Fibroblast of peridontal ligament (primary cell): ENCODE measurements around the gene CKAP4.

Experiments used
- DNase-seq: peaks from one replicate; pipeline ENCODE4 v3.0.0-alpha.2; 2010; ENCODE audit errors: extremely low read depth

Gene CKAP4

DNA sequence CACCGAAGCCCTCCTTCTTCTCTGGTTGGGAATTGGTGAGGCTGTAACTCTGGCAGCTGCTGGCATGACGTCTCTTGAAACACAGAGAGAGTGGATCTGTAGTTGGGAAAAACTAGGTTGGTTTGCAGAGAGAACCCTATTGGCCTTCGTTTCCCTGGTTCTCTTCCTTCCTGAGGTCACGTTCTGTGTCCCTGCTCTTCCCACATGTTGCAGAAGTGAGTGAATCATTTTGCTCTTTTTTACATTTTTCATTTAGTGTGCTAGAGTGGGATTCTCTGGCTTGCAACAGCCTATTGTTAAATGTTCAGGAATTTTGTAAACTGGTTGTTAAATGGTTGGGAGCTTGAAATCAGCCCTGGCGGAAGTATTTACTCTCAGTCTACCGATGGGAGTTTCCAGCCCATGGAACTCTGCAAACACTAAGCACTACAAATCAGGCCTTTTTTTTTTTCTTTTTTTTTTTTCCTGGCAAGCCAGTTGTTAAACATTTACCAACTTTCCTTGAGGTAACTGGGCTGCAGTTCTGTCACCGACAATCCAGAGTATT is 26.8 kb upstream of the CKAP4 start:
- DNase-seq = no peak

GRCh38 chr12:106274012-106274411 is 26.2 kb upstream of the CKAP4 start:
- no peak for DNase-seq

DNA sequence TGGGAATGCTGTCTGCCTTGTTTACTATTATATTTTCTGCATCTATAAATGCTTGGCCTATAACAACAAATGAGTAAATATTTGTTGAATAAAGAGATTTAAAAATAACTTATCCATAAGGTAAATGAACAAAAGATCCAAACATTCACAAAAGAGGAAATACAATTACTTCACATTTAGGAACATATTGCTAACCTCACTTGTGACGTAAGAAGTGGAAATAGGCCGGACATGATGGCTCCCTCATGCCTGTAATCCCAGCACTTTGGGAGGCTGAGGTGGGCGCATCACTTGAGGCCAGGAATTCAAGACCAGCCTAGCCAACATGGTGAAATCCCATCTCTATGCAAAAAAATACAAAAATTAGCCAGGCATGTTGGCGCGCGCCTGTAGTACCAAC is 25.7 kb upstream of the CKAP4 start:
- DNase-seq = no peak

GRCh38 chr12:106271575-106272505 is 24.0 kb upstream of the CKAP4 start:
- DNase-seq = no peak

DNA sequence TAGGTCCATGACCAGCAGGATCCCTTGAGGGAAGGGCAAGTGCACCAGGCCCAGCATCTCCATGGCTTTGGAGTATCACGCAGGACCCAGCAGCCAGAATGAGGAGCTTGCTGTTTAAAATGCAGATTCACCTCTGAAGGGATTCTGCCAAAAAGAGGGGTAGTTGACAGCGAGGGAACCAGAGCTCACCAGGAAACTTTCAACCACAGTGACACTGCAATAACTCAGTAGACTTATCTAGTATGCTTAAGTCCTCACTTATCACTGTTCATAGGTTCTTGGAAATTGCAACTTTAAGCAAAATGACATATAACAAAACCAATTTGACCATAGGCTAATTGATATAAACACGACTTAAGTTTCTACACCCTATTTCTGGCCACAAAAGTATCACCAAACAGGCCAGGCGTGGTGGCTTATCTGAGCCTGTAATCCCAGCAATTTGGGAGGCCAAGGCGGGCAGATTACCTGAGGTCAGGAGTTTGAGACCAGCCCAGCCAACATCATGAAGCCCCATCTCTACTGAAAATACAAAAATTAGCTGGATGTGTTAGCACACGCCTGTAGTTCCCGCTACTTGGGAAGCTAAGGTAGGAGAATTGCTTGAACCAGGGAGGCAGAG is 21.4 kb upstream of the CKAP4 start:
- no peak for DNase-seq

DNA sequence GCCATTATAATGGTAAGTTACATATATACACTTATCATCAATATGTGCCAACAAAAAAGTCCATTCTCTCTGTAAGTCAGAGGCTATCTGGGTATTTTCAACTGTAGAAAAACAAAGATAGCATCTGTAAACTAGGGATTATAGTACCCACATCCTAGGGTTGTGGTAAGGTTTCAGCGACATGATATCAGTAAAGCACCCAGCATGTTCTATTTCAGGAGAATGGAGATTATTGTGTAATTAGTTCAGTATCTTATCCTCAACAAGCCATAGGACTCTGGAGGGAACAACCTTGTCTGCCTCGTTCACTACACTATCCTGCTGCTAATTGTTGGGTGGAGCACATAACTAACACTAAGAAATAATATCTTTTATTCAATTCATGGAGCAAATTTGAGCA is 19.7 kb upstream of the CKAP4 start:
- no peak for DNase-seq

DNA sequence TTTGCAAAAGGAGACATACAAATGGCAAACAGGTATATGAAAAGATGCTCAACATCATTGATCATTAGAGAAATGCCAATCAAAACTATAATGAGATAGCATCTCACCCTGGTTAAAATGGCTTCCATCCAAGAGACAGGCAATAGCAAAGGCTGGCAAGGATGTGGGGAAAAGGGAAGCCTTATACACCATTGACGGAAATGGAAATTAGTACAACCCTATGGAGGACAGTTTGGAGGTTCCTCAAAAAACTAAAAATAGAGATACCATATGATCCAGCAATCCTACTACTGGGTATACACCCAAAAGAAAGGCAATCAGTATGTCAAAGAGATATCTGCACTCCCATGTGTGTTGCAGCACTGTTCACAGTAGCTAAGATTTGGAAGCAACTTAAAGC is 17.3 kb upstream of the CKAP4 start:
- DNase-seq = no peak

- no peak for DNase-seq
These were observed 11.1 kb upstream of the CKAP4 start for GRCh38 chr12:106258935-106259334.

DNA sequence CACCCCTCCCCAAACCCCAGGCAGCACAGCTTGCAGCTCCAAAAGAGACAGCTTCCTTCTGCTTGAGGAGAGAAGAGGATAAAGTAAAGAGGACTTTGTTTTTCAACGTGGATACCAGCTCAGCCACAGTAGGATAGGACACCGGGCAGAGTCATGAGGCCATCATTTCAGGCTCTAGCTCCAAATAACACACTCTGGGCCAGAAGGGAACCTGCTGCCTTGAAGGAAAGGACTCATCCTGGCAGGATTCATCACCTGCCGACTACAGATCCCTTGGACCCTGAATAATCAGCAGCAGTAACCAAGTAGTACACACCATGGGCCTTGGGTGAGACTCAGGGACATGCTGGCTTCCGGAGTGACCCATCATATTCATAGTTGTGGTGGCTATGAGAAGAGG is 10.4 kb upstream of the CKAP4 start:
- DNase-seq = no peak

DNA sequence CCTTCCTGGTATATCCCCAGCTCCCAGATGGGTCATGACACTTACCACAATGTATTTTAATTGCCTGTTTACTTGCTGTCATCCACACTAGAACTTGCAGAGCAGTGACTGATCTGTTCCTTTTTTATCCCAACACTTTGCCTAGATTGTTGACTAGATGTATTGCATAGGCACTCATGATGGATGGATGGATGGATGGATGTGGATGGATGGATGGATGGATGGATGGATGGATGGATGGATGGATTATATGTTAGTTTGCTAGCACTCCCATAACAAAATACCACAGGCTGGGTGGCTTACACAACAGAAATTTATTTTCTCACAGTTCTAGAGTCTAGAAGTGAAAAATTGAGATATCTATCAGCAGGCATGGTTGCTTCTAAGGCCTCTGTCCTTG is 8.7 kb upstream of the CKAP4 start:
- DNase-seq = no peak

- DNase-seq = no peak
These were observed 8.1 kb upstream of the CKAP4 start for GRCh38 chr12:106255952-106256351.

DNA sequence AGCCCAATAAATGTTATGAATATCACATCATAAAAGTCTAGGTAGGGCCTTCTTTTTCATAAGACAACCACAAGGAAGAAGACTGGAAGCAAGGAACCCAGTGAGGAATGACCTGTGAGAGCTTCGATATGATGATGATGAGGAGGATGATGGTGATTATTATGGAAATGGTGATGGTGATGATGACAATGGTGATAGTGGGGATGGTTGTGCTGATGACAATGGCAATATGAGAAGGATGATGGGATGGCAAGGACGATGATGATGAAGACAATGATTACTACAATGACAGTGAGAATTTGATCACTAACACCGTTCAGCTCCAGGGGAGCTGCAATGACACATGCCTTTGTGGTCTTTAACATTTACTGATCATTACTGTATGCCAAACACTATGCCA is 7.7 kb upstream of the CKAP4 start:
- DNase-seq = no peak

GRCh38 chr12:106254724-106255123 is 6.9 kb upstream of the CKAP4 start:
- no peak for DNase-seq

GRCh38 chr12:106251631-106252455 is 4.0 kb upstream of the CKAP4 start:
- peak; percentile 71 for DNase-seq

GRCh38 chr12:106249411-106250135 is 1.8 kb upstream of the CKAP4 start:
- DNase-seq = no peak

DNA sequence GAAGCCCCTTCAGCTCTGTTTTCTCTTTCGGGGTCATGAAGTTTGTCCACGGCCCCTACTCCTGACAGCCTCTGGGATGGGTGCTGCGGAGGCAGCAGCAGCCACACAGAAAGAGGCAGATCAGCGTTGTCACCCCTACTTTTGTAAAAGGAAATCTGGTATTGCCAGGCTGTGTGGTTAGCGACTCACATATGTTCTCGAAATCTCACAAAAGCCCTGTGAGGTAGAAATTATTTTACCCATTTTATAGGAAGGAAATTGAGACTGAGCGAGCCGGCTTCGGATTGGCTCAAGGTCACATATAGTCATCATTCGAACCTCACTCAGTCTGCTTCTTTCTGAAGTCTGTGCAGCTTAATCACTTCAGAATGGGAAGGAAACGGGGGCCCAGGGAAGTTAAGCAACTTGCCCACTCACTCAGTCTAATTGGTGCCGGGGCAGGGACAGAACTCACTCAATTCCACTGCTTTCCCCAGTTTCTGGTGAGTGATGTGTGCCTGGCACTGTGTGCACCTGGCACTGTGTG is 1.1 kb upstream of the CKAP4 start:
- peak; percentile 63 for DNase-seq

DNA sequence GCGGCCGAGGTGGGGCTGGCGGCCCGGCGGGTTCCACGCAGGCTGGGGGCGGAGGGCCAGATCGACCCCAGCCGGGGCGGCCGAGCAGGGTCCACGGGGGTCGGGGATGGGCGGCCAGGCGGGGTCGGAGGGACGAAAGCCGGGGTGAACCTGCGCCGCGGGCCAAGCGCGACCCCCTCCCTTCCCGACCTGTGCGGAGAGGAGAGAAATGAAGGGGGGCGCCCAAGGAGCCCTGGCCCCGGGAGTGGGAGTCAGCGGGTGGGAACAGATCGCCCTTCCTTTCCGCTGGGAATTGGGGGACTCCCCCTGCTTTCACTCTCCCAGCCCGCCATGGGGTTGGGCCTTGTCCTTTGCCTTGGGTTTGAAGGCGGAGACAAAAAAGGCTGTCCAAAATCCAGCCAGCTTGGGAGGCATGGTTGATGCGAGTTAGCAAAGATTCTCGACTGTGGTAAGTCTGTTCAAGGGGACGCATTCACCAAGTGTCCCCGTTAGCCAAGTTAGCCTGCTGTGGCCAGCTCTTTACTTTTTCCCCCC is 559 bp upstream of the CKAP4 start:
- DNase-seq = peak; percentile 84

- peak; percentile 54 for DNase-seq
These were observed 738 bp downstream of the CKAP4 start for GRCh38 chr12:106246891-106247673.

- DNase-seq = peak; percentile 74
These were observed 2.1 kb downstream of the CKAP4 start for GRCh38 chr12:106245767-106246166.

- DNase-seq = no peak
These were observed 4.2 kb downstream of the CKAP4 start for GRCh38 chr12:106243620-106244019.
